Immature natural killer cell (primary cell): ENCODE results near the gene RASA3. TPM values are rescaled to one million over a fixed set of nuclear protein-coding genes. Genes with fewer than 3 reads are reported as not detected.

ENCODE experiments used
- DNase-seq, 3 donors: peaks; one replicate each; pipeline ENCODE4 v3.0.0; 2022; ENCODE audit warnings: mixed read lengths in 1 of 3
- H3K27ac Mint-ChIP-seq, 6 donors: one replicate each; pipeline ENCODE4 v1.8.0; 2020; ENCODE audit warnings: mixed read lengths in 6 of 6, mild to moderate bottlenecking in 5 of 6, inconsistent platforms in 4 of 6, moderate library complexity in 3 of 6
- H3K27me3 Mint-ChIP-seq, 3 donors: one replicate each; pipeline ENCODE4 v1.8.0; 2020 to 2021; ENCODE audit warnings: low read depth in 3 of 3, mild to moderate bottlenecking in 3 of 3, mixed read lengths in 3 of 3, moderate library complexity in 3 of 3, inconsistent platforms in 1 of 3
- H3K36me3 Mint-ChIP-seq, 3 donors: one replicate each; pipeline ENCODE4 v1.8.0; 2020; ENCODE audit warnings: mixed read lengths in 3 of 3, inconsistent platforms in 2 of 3, mild to moderate bottlenecking in 2 of 3
- H3K4me1 Mint-ChIP-seq, 2 donors: one replicate each; pipeline ENCODE4 v1.8.0; 2020; ENCODE audit warnings: inconsistent platforms in 2 of 2, mild to moderate bottlenecking in 2 of 2, mixed read lengths in 2 of 2, moderate library complexity in 1 of 2
- H3K4me3 Mint-ChIP-seq, 5 donors: one replicate each; pipeline ENCODE4 v1.8.0; 2020; ENCODE audit warnings: mild to moderate bottlenecking in 5 of 5, mixed read lengths in 5 of 5, inconsistent platforms in 3 of 5, moderate library complexity in 3 of 5
- H3K9me3 Mint-ChIP-seq, 6 donors: one replicate each; pipeline ENCODE4 v1.8.0; 2020; ENCODE audit warnings: mild to moderate bottlenecking in 6 of 6, mixed read lengths in 6 of 6, inconsistent platforms in 4 of 6, moderate library complexity in 3 of 6
- polyA plus RNA-seq, 3 donors: library from polyadenylated mRNA; unstranded; fragments of 300-500 nt; fragmentation: Illumina TruSeq; gene quantifications; one replicate each; pipeline ENCODE4 v1.2.3, GENCODE V29; 2021

The RASA3 gene
- polyA plus RNA-seq, 3 donors from 2014 or later = 37.4 to 153 (median 64.8) TPM

DNA sequence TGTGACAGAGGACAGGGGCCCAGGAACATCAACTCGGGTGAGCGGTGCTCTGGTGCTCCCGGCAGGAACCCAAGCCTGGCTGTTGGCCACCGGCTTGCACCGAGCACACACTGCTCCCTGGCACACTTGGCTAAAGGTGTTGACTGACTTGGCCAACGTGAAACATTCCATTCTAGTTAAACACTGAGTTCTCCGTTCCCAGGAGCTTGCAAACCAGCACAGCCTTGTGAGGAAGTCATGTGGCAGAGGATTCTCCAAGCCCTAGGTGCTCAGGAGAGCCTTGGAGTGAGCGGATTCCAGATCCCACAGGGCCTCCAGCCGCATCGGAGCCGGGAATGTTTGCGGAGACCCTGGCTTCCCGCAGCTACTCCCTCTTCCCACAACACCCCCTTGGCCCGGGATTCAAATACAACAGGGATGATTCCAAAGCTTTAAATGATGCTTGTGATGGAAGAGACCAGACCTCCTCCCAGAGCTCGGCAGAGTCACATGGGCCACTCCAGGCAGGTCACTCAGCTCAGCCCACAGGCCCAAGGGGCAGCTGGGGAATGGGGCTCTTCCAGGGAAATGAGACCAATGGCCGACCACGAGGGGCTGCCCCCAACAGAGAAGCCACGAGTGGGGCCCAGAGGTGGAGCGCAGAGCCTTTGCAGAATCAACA is 161.5 kb downstream of the RASA3 start:
- peak overlapping the region in 3 of 6 donors; percentile 10 to 55 (median 25) for H3K27ac Mint-ChIP-seq
- H3K9me3 Mint-ChIP-seq = peaks cover 0 to 2% (median 0%) of the 10 kb centered on the region in 6 donors
- peaks cover 0 to 17% (median 0%) of the 10 kb centered on the region in 3 donors for H3K36me3 Mint-ChIP-seq
- no peaks in the 10 kb centered on the region for H3K4me1 Mint-ChIP-seq
- no peak overlapping the region for H3K4me3 Mint-ChIP-seq
- peaks cover 23 to 56% (median 30%) of the 10 kb centered on the region in 3 donors for H3K27me3 Mint-ChIP-seq
- no peak for DNase-seq

DNA sequence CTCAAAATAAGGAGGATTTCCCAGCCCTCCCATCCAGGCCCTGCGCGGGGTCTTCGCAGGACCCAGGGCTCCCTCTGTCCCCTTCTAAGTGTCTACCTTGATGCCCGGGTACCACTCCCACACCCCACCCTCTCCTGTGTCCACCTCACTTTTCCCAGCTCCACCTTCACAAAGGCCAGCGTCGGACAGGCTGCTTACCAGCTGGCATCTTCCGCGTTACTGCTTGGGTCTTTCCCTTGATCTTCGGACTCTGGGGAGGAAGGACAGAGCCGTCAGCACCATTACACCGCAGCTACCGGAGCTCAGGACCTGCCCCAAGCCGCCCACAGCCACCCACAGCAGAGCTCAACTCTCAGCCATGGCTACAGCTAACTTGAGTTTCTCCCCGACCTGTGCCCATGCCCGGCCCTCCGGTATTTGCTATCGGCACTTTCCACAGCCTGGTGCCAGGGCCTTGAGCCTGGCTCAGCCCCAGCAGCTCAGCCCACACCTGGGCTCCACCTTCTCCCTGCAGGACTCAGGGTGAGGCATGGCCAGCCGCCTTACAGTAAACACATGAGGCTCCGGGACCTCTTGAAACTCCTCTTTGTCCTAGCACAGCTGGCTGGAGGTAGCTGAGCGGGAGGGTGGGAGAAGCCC is 162.3 kb downstream of the RASA3 start:
- H3K4me1 Mint-ChIP-seq = no peaks in the 10 kb centered on the region
- H3K27ac Mint-ChIP-seq = peak overlapping the region in 3 of 6 donors; percentile 14 to 61 (median 47)
- no peak overlapping the region for H3K4me3 Mint-ChIP-seq
- peaks cover 0 to 12% (median 0%) of the 10 kb centered on the region in 3 donors for H3K36me3 Mint-ChIP-seq
- H3K27me3 Mint-ChIP-seq = peaks cover 16 to 49% (median 24%) of the 10 kb centered on the region in 3 donors
- peaks cover 0 to 2% (median 0%) of the 10 kb centered on the region in 6 donors for H3K9me3 Mint-ChIP-seq
- DNase-seq = no peak

DNA sequence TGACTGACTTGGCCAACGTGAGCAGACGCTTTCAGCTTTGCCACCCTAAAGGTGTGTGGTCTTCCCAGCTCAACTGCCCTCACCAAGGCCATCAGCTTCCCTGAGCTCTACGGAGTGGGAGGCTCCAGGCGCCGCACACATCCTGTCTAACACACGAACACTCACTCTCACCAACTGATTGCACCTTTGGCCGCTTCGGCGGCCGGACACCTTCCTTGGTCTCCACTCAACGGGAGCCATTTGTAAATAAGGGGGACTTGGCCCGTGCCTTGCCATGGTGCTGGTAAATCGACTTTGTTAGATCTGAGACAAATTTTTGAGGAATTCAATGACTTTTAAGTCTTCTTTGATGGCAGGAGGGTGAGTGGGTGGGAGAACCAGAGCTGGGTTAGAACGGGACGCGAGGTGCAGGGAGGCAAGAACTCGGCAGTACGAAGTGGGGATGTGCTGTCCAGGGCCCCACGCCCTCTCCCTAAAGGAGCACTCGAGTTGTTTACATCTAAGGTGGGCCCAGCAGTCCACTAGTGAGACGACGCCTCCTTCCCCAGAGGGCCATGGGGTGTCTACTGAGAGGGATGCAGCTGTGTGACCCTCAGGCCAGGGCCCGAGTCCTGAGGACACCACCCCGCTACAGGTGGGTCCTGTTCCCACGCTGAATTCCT is 163.0 kb downstream of the RASA3 start:
- H3K27me3 Mint-ChIP-seq = peaks cover 16 to 47% (median 19%) of the 10 kb centered on the region in 3 donors
- H3K36me3 Mint-ChIP-seq = peaks cover 0 to 12% (median 0%) of the 10 kb centered on the region in 3 donors
- DNase-seq = no peak
- peaks cover 0 to 2% (median 0%) of the 10 kb centered on the region in 6 donors for H3K9me3 Mint-ChIP-seq
- H3K4me1 Mint-ChIP-seq = no peaks in the 10 kb centered on the region
- H3K4me3 Mint-ChIP-seq = no peak overlapping the region
- peak overlapping the region in 5 of 6 donors; percentile 41 to 61 (median 49) for H3K27ac Mint-ChIP-seq

DNA sequence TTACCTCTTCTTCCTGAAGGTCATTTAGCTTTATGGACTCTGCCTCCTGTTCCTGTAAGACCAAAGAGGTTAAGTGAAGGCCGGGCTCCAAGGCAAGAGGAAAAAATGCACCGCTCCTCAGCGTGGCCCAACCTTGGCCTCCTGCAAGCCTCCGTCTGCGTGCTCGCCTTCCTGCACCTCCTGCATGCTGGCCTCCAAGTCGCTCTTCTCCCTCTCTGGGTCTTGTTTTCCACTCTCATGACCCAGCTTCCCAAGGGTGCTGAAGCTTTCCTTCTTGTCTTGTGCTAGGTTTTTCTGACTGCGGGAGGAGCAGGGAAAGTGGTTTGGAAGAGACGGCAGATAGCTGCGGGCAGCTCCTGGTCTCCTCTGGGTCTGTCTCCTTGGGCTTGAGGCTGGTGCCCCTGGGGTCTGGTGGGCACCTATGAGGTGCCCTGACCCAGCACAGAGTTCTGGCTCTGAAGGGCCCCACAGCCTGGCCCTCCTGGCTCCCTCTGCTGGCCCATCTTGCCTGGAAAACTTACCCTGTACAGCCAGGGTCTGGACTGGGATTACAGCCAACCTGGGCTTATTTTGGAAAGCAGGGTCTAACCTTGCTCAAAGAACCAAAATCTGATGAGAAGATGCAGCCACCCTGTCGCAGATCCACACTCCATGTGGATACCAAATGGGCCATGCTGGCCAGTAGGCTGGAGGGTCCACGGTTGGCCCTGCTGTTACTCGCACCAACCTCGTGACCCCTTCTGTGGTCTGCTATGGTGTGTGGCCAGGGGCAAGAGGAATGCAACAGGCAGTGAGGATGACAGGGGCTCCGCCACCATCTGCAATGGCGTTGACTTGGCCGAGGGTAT is 163.7 kb downstream of the RASA3 start:
- Mint-ChIP-seq H3K9me3 (peaks cover 0 to 2% (median 0%) of the 10 kb centered on the region in 6 donors), H3K27ac (peak overlapping the region in 5 of 6 donors; percentile 51 to 80 (median 61)), H3K27me3 (peaks cover 14 to 49% (median 16%) of the 10 kb centered on the region in 3 donors), H3K36me3 (peaks cover 0 to 12% (median 0%) of the 10 kb centered on the region in 3 donors), H3K4me3 (no peak overlapping the region), H3K4me1 (no peaks in the 10 kb centered on the region)
- DNase-seq = no peak

DNA sequence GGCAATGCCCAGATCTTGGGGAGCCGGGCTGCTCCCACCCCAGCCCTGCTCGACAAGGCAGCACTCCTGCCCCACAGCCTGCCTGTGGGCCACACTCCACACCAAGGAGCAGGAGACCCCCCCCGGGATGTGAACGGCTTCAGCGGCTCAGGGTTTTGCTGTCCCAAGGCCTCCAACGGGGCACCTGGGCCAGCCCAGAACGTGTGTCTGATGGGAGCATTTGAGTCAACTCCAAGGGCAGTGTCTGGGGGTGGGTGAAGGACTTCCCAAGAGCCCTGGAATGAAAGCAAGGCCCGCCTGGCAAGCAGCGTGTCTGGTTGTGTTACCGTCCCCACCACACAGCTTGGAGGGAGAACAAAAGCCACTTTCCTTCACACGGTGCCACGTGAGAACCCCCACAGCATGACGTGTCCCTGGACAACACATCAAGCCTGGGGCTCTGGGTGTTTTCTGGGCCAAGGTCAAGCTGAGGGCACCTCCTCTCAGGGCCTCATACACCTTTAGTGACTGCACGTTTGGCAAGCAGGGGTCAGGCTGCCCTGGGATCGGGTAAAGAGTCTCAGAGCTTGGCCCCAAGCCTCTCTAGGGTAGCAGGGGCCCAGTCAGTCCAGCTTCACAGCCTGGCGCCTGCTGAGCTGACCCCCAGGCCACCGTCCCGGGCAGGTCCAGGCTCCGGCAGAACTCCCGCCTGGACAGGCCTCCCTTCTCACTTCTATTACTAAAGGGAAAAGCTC is 164.5 kb downstream of the RASA3 start:
- Mint-ChIP-seq H3K9me3 (no peaks in the 10 kb centered on the region), H3K36me3 (peaks cover 0 to 7% (median 0%) of the 10 kb centered on the region in 3 donors), H3K27me3 (peaks cover 8 to 50% (median 13%) of the 10 kb centered on the region in 3 donors), H3K27ac (peak overlapping the region in 2 of 6 donors; percentile 31 to 61), H3K4me3 (no peak overlapping the region), H3K4me1 (no peaks in the 10 kb centered on the region)
- no peak for DNase-seq

DNA sequence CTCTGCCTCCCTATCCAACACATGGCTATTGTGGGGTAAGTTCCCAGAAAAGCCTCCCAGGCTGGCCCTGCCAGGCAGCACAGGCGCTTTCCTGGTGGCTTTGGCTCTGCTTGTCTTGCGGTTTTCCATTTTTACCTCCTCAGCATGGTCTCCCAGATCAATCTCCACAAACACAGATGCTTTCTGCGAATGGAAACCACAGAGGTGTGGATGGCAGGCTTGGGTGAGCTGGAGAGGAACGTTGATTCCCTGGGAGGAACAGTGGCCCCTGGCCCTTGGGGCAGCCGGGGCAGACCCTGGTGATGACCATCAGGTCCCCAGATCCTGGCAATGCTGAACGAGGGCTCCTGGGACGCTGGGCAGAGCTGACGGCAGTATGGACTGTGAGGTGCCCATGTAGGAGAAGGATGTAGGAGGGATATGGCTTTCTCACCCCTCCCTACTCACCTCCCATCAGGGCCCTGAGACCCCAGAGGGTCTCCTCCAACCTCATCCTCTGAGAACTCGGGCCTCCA is 165.2 kb downstream of the RASA3 start:
- H3K27ac Mint-ChIP-seq = peak overlapping the region in 1 of 6 donors; percentile 67
- H3K9me3 Mint-ChIP-seq = no peaks in the 10 kb centered on the region
- peaks cover 0 to 7% (median 0%) of the 10 kb centered on the region in 3 donors for H3K36me3 Mint-ChIP-seq
- peaks cover 10 to 53% (median 15%) of the 10 kb centered on the region in 3 donors for H3K27me3 Mint-ChIP-seq
- no peak overlapping the region for H3K4me3 Mint-ChIP-seq
- no peak for DNase-seq
- H3K4me1 Mint-ChIP-seq = no peaks in the 10 kb centered on the region

DNA sequence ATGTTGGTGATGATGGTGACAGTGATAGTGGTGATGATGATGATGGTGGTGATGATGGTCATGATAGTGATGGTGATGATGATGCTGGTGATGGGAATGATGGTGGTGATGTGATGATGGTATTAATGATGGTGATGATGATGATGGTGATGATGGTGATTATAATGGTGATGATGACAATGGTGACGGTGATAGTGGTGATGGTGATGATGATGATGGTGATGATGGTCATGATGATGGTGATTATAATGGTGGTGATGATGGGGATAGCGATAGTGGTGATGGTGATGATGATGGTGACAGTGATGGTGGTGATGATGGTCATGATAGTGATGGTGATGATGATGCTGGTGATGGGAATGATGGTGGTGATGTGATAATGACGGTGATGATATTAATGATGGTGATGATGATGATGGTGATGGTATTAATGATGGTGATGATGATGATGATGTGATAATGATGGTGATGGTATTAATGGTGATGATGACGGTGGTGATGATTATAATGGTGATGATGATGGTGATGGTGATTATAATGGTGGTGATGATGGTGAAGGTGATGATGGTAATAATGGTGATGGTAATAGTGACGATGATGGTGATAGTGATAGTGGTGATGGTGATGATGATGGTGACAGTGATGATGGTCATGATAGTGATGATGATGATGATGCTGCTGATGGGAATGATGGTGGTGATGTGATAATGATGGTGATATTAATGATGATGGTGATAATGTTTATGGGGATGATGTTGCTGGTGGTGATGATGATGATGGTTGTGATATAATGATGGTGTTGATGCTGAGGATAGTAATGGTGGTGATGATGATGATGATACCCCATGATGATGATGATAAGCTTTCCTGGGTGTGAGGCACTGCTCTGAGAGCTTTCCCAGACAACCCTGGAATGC is 166.2 kb downstream of the RASA3 start:
- H3K36me3 Mint-ChIP-seq = peaks cover 0 to 7% (median 0%) of the 10 kb centered on the region in 3 donors
- no peak for DNase-seq
- no peaks in the 10 kb centered on the region for H3K9me3 Mint-ChIP-seq
- no peaks in the 10 kb centered on the region for H3K4me1 Mint-ChIP-seq
- no peak overlapping the region for H3K4me3 Mint-ChIP-seq
- H3K27ac Mint-ChIP-seq = no peak overlapping the region
- peaks cover 6 to 49% (median 12%) of the 10 kb centered on the region in 3 donors for H3K27me3 Mint-ChIP-seq

DNA sequence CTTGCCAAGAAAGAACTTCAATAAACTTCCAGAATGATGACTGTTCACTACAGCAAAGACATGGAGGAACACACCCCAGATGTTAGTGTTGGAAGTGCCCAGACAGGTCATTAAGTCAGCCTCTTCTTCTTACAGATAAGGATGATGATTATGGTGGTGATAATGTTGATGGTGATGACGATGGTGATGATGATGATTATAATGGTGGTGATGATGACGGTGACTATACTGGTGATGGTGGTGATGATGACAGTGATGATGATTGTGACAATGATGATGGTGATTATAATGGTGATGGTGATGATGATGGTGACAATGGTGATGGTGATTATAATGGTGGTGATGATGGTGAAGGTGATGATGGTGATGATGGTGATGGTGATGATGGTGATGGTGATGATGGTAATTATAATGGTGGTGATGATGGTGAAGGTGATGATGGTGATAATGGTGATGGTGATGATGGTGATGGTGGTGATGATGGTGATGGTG is 167.0 kb downstream of the RASA3 start:
- Mint-ChIP-seq H3K4me3 (no peak overlapping the region), H3K27ac (no peak overlapping the region), H3K27me3 (peaks cover 4 to 44% (median 10%) of the 10 kb centered on the region in 3 donors), H3K4me1 (no peaks in the 10 kb centered on the region), H3K36me3 (peaks cover 0 to 7% (median 0%) of the 10 kb centered on the region in 3 donors), H3K9me3 (peaks cover 0 to under 1% (median 0%) of the 10 kb centered on the region in 6 donors)
- no peak for DNase-seq

DNA sequence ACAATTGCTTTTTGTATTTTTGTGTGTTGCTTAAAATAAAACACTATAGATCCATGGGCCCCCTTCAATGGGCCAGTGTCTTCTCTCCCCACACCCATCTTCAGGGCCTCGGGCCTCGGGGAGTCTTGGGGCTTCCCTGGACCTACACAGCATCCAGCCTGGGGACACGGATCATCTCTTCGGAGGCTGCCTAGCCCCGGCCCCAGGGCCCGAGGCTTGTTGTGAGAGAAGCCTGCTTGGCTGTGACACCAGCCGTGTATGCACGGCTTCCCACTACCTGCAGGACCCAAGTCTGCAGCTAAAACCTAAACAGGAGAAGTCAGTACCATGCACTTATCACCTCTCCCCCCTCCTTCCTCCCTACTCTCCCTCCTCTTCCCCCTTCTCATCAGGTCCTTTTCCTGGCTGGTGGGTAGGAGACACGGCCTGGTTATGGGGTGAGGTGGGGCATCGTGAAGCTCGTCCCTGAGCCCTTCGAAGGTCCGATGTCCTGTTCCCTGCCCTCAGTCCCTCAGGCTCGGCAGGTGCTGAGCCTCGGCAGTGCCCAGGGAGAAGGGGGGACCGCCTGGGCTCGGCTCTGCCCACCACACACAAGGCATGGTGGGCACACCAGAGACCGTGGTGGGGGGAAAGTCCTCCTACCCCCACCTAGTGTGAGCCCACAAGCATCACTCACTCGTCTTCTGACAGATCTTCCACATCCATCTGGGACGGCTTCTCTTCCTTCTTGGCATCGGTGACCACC is 168.0 kb downstream of the RASA3 start:
- Mint-ChIP-seq H3K4me3 (no peak overlapping the region), H3K27ac (no peak overlapping the region), H3K9me3 (peaks cover 0 to 3% (median 0%) of the 10 kb centered on the region in 6 donors), H3K27me3 (peaks cover 2 to 41% (median 5%) of the 10 kb centered on the region in 3 donors), H3K36me3 (peaks cover 0 to 6% (median 0%) of the 10 kb centered on the region in 3 donors), H3K4me1 (peaks cover 0 to under 1% of the 10 kb centered on the region in 2 donors)
- no peak for DNase-seq

DNA sequence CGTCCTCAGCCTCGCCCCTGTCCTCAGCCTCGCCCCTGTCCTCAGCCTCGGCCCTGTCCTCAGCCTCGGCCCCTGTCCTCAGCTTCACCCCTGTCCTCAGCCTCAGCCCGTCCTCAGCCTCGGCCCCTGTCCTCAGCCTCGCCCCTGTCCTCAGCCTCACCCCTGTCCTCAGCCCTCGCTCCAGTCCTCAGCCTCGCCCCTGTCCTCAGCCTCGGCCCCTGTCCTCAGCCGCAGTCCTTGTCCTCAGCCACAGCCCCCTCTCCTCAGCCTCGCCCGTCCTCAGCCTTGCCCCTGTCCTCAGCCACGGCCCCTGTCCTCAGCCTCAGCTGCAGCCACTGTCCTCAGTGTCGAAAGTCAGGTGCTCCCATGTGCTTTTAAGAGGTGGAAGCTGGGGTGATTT is 169.0 kb downstream of the RASA3 start:
- H3K4me3 Mint-ChIP-seq = no peak overlapping the region
- no peak for DNase-seq
- H3K27me3 Mint-ChIP-seq = peaks cover 6 to 42% (median 8%) of the 10 kb centered on the region in 3 donors
- peaks cover 0 to 5% of the 10 kb centered on the region in 2 donors for H3K4me1 Mint-ChIP-seq
- peaks cover 0 to 3% (median 0%) of the 10 kb centered on the region in 6 donors for H3K9me3 Mint-ChIP-seq
- H3K27ac Mint-ChIP-seq = peak overlapping the region in 3 of 6 donors; percentile 4 to 55 (median 14)
- H3K36me3 Mint-ChIP-seq = peaks cover 0 to 5% (median under 1%) of the 10 kb centered on the region in 3 donors

DNA sequence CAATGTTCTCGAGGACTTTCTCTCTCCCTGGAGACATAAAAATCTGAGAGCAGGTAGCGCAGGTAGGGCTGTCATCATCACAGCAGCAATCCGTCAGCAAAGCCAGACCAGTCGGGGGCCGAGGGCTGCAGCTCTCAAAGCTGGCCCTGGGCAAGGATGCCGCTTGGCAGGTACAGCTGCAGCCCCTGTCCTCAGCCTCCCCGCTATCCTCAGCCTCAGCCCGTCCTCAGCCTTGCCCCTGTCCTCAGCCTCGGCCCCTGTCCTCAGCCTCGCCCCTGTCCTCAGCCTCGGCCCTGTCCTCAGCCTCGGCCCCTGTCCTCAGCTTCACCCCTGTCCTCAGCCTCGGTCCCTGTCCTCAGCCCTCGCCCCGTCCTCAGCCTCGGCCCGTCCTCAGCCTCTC is 169.4 kb downstream of the RASA3 start:
- Mint-ChIP-seq H3K9me3 (peaks cover 0 to 3% (median 0%) of the 10 kb centered on the region in 6 donors), H3K36me3 (peaks cover 0 to 5% (median 0%) of the 10 kb centered on the region in 3 donors), H3K27ac (peak overlapping the region in 2 of 6 donors; percentile 14 to 55), H3K4me1 (peaks cover 0 to 5% of the 10 kb centered on the region in 2 donors), H3K27me3 (peaks cover 8 to 45% (median 12%) of the 10 kb centered on the region in 3 donors), H3K4me3 (no peak overlapping the region)
- no peak for DNase-seq
